Left lung (tissue), 10 donors: ENCODE data around the gene CTDSPL. TPM values are rescaled to one million over a fixed set of nuclear protein-coding genes. Genes with fewer than 3 reads are reported as not detected.

ENCODE experiments used
- ATAC-seq: fragments of 200-7000 bp; cut with Tn5 transposase; one replicate; pipeline ENCODE4 v1.9.1; 2020; ENCODE audit warnings: moderate library complexity
- DNase-seq, 4 donors: peaks; one replicate each; pipeline ENCODE4 v3.0.0-alpha.2; 2013 to 2020
- H3K27ac ChIP-seq, 2 donors: fragments of 200-600 bp; sonication (generic) in 1 of 2; one replicate each; pipeline versions ENCODE4 v1.5.0 to v1.8.0; 2020 to 2021
- H3K27me3 ChIP-seq, 2 donors: fragments of 200-600 bp; sonication (generic) in 1 of 2; one replicate each; pipeline versions ENCODE4 v1.5.0 to v1.8.0; 2020 to 2021
- H3K36me3 ChIP-seq, 2 donors: fragments of 200-600 bp; sonication (generic) in 1 of 2; one replicate each; pipeline versions ENCODE4 v1.5.0 to v1.8.0; 2020 to 2021
- H3K4me1 ChIP-seq, 2 donors: fragments of 200-600 bp; one replicate each; pipeline ENCODE4 v1.8.0; 2021
- H3K4me3 ChIP-seq, 2 donors: fragments of 200-600 bp; sonication (generic) in 1 of 2; one replicate each; pipeline versions ENCODE4 v1.5.0 to v1.8.0; 2020 to 2021; ENCODE audit warnings: mild to moderate bottlenecking in 1 of 2
- H3K9me3 ChIP-seq, 2 donors: fragments of 200-600 bp; sonication (generic) in 1 of 2; one replicate each; pipeline versions ENCODE4 v1.5.0 to v1.8.0; 2020 to 2021
- CTCF ChIP-seq, 2 donors: fragments of 200-600 bp; sonication (generic) in 1 of 2; IDR thresholded peaks; one replicate each; pipeline versions ENCODE4 v1.5.0 to v1.8.0; 2021; ENCODE audit warnings: antibody characterized with exemption in 2 of 2
- intact Hi-C, 2 donors: fragments of 100-400 bp; cut with DNase I; formaldehyde crosslinking; loops; one replicate each; pipeline versions ENCODE4 v1.11.2 to v1.14.2; 2022
- polyA plus RNA-seq, 6 donors: library from polyadenylated mRNA; unstranded; fragments of 120-200 nt; gene quantifications; one replicate each; pipeline ENCODE4 v1.2.1, GENCODE V29; 2013; ENCODE audit not compliant: insufficient read length in 6 of 6
- total RNA-seq, 2 donors: library from RNA; stranded (reverse); fragmentation: NEBNext Ultra II Directional; extraction: Animal tissue kit (Norgen Biotek cat#: 25700); gene quantifications; one replicate each; pipeline ENCODE4 v1.2.1, GENCODE V29; 2021
- donor health status: DM: no; HTN: yes; CAD: no.
- donor health status: DM: no; HTN: no; CAD: no.

The CTDSPL gene
- total and polyA plus RNA-seq, 8 donors: 46.9 to 122 (median 115) TPM

- Histone ChIP-seq H3K4me1 (peaks cover 0 to 7% of the 10 kb centered on the region in 2 donors), H3K27me3 (no peaks in the 10 kb centered on the region), H3K36me3 (peaks cover 0 to 22% of the 10 kb centered on the region in 2 donors), H3K4me3 (no peak overlapping the region), H3K27ac (no peak overlapping the region), H3K9me3 (no peaks in the 10 kb centered on the region)
- ATAC-seq (no peak), DNase-seq (no peak)
- TF ChIP-seq CTCF (IDR thresholded peaks at IDR 0.05): no peak
- intact Hi-C loops: no loop called here
Observed at GRCh38 chr3:37816271-37816670, 45.4 kb upstream of the CTDSPL start.

DNA sequence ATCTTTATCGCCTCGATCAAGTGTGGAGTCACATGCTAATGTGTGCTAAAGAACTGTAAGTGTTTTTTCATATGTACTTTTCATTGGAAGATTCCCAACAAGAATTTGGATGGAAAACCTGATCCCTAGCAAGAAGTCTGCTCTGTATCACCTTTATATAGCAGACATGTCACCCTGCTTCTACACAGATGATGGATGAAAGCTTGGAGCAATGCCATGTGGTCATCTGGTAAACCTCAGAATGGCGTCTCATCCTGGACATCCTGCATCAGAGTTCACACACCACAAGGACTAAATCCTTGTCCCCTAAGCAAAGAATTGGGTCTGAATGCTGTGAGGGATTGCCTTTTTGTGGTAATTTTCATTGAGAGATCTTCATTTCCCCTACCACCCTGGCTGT, 42.1 kb upstream of the CTDSPL start:
- intact Hi-C loops: no loop called here
- no peak for DNase-seq

DNA sequence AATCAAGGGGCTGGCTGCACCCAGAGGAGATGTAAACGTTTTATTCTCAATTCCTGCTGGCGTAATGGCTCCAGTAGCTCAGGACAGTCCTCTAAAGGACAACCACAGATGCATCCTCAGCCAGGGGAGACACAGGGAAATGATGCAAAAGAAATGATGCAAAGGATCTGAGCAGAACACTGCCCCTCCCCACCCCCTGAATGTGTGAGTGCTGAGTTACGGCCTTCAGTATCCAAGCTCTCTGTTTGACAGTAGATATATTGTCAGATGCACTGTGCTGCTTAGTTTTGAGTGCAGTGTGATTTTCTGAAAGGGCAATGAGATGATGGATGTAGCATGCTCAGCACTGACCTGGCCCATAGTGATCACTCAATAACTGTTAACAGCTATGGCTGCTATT, 41.4 kb upstream of the CTDSPL start:
- Histone ChIP-seq H3K36me3 (peaks cover 0 to 17% of the 10 kb centered on the region in 2 donors), H3K4me3 (no peak overlapping the region), H3K4me1 (no peaks in the 10 kb centered on the region), H3K9me3 (no peaks in the 10 kb centered on the region), H3K27me3 (no peaks in the 10 kb centered on the region), H3K27ac (no peak overlapping the region)
- no peak for TF ChIP-seq CTCF (IDR thresholded peaks at IDR 0.05)
- no peak for ATAC-seq
- DNase-seq: no peak
- intact Hi-C loops: no loop called here

More for the DNA sequence above, 42.1 kb upstream of the CTDSPL start:
- TF ChIP-seq CTCF (IDR thresholded peaks at IDR 0.05): no peak
- Histone ChIP-seq H3K27ac (no peak overlapping the region), H3K4me1 (no peaks in the 10 kb centered on the region), H3K27me3 (no peaks in the 10 kb centered on the region), H3K9me3 (no peaks in the 10 kb centered on the region), H3K4me3 (no peak overlapping the region), H3K36me3 (peaks cover 0 to 17% of the 10 kb centered on the region in 2 donors)
- ATAC-seq: no peak

DNA sequence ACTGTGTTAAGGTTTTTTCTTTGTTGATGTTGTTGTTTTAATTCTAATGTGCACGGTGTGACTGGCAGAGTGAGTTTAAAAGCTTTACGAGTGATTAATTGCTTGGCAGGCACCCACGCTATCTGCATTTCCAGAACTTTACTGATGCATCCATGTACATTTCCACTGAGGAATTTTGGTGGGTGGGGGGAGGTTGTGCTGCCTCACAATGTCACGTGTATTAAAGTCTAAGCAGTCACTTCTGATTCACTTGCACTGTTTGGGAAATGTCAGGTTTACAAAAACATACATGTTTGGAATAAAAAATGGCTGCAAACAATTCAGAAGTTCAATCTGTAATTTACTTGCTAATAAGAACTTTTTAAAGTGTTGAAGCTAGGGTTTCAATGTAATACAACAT, 38.5 kb upstream of the CTDSPL start:
- Histone ChIP-seq H3K36me3 (peaks cover 0 to 14% of the 10 kb centered on the region in 2 donors), H3K9me3 (no peaks in the 10 kb centered on the region), H3K4me1 (no peaks in the 10 kb centered on the region), H3K27me3 (no peaks in the 10 kb centered on the region), H3K27ac (no peak overlapping the region), H3K4me3 (no peak overlapping the region)
- intact Hi-C loops: no loop called here
- no peak for TF ChIP-seq CTCF (IDR thresholded peaks at IDR 0.05)
- ATAC-seq: no peak
- no peak for DNase-seq

- H3K27ac ChIP-seq: no peak overlapping the region
- H3K9me3 ChIP-seq: no peaks in the 10 kb centered on the region
- DNase-seq (no peak), ATAC-seq (no peak)
- peaks cover 0 to 8% of the 10 kb centered on the region in 2 donors for H3K36me3 ChIP-seq
- H3K4me3 ChIP-seq: no peak overlapping the region
- intact Hi-C loops: no loop called here
- H3K4me1 ChIP-seq: no peaks in the 10 kb centered on the region
- TF ChIP-seq CTCF (IDR thresholded peaks at IDR 0.05): no peak
- H3K27me3 ChIP-seq: no peaks in the 10 kb centered on the region
Observed at GRCh38 chr3:37824090-37824953, 37.4 kb upstream of the CTDSPL start.
